ENCODE results near the gene FSTL4. TPM values are rescaled to one million over a fixed set of nuclear protein-coding genes. Genes with fewer than 3 reads are reported as not detected.

Gene FSTL4
- polyA plus RNA-seq, 1 donor (not counting 4 experiments of a cell fraction or from before 2014, with no cell fraction given): 1.7 TPM

DNA sequence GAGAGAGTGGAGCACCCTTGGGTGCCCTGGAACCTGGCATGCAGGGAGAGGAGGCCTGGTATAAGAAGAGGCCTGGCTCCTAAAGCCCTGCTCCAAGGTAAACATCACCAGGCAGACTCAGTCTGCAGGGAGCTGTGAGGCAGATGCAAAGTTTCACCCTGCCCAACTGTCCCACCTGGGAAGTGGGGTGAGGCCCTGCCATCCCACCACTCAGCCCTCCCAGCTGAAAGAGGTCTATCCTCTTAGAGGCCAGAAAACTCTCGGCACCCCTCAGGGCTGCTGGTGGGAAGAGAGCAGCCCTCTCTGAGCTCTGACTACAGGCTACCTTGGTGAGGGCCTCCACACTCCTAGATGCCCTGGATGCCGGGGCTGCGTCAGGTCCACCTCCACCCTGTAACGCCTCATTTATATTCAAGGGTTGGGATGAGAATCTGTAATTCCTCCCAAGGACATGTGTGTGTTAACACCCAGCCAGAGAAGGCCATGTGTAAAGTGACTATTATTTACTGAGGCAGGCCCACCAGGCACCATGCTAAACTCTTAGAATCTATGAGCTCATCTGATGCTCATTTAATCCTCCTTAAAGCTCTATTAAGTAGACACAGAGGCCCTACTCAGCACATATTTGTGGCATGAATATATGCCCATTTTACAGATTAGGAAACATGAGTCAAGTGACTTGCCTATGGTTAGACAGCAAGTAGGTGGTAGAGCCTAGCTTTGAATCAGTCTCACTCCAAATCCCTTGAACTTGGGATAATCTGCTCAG, 205.9 kb downstream of the FSTL4 start:
- Histone ChIP-seq H3K4me2 (ENCODE audit: control insufficient read depth, extremely low read depth, insufficient read depth, low read depth, low read length) (no peak overlapping the region), H3K27me3 (ENCODE audit: control insufficient read depth, extremely low read depth, insufficient read depth, low read length) (no peaks in the 10 kb centered on the region), H3K9ac (ENCODE audit: control insufficient read depth, extremely low read depth, insufficient read depth, low read length) (no peak overlapping the region), H3K27ac (ENCODE audit: control insufficient read depth, insufficient read depth, low read length) (no peak overlapping the region), H3K36me3 (ENCODE audit: control insufficient read depth in 2 of 2, extremely low read depth in 1 of 2, insufficient read depth in 2 of 2, low read length in 2 of 2) (no peaks in the 10 kb centered on the region), H3K4me1 (ENCODE audit: control insufficient read depth, extremely low read depth, insufficient read depth, low read length) (no peaks in the 10 kb centered on the region), H4K20me1 (ENCODE audit: control insufficient read depth, extremely low read depth, insufficient read depth, low read length) (no peaks in the 10 kb centered on the region), H3K9me1 (ENCODE audit: control insufficient read depth, extremely low read depth, insufficient read depth, low read length) (no peaks in the 10 kb centered on the region), H3K79me2 (ENCODE audit: control insufficient read depth, insufficient read depth, low read length) (no peaks in the 10 kb centered on the region), H3K4me3 (ENCODE audit: control insufficient read depth in 2 of 3, extremely low read depth in 1 of 3, insufficient read depth in 2 of 3, low read depth in 1 of 3, low read length in 3 of 3) (no peak overlapping the region), H2AFZ (ENCODE audit: control insufficient read depth, low read length) (no peak overlapping the region), H3K9me3 (ENCODE audit: control insufficient read depth, low read depth, low read length) (no peaks in the 10 kb centered on the region)
- TF ChIP-seq, protein P1, sequence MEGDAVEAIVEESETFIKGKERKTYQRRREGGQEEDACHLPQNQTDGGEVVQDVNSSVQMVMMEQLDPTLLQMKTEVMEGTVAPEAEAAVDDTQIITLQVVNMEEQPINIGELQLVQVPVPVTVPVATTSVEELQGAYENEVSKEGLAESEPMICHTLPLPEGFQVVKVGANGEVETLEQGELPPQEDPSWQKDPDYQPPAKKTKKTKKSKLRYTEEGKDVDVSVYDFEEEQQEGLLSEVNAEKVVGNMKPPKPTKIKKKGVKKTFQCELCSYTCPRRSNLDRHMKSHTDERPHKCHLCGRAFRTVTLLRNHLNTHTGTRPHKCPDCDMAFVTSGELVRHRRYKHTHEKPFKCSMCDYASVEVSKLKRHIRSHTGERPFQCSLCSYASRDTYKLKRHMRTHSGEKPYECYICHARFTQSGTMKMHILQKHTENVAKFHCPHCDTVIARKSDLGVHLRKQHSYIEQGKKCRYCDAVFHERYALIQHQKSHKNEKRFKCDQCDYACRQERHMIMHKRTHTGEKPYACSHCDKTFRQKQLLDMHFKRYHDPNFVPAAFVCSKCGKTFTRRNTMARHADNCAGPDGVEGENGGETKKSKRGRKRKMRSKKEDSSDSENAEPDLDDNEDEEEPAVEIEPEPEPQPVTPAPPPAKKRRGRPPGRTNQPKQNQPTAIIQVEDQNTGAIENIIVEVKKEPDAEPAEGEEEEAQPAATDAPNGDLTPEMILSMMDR (optimal IDR thresholded peaks at IDR 0.05 in 1 of 3, IDR thresholded peaks at IDR 0.05 in 1 of 3, conservative IDR thresholded peaks at IDR 0.05 in 1 of 3; ENCODE audit: extremely low read depth in 1 of 3, insufficient read depth in 2 of 3, low read length in 3 of 3): no peak
- no peak for TF ChIP-seq EZH2 (IDR thresholded peaks at IDR 0.05; ENCODE audit: low read length)
- peak; percentile 46 for FAIRE-seq
- DNase-seq (ENCODE audit: low read depth, low spot score): no peak
- dilution Hi-C loops (cut with MboI; ENCODE audit: extremely low pct_ligation_motif_present, low sequenced_read_pairs): no loop called here

DNA sequence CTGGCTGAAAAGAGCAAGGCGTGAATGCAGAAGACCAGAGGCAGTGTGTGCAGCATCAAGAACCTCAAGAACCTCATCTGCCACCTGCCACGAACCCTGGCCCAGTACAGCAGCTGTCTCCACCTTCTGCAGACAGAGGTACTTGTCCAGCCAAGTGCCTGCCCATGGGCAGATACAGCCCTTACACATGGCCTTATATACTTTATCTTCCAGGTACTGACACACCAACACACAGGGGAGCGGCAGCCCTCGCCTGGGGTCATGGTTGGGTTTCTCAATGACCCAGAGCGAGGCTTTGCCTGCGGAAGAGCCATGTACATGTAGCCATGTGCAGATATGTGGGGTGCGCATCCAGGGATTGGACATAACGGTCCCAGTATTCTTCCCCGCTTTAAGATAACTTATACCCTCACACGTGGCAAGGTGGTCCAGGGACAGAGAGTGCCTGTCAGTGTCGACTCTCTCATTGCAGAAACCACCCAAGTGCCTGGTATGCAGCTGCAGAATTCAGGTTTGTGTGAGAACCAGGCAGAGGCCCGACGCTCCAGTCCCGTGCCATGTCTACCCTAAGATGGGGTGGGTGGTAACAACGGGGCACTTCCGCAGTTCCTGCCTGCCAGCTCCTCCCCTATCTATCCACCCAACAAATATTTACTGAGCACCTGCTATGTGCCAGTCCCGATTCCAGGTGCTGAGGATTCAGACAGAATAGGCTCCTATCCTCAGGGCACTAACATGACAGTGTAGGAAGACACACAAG, 206.9 kb downstream of the FSTL4 start:
- Histone ChIP-seq H3K9me3 (ENCODE audit: control insufficient read depth, low read depth, low read length) (no peaks in the 10 kb centered on the region), H3K9ac (ENCODE audit: control insufficient read depth, extremely low read depth, insufficient read depth, low read length) (no peak overlapping the region), H4K20me1 (ENCODE audit: control insufficient read depth, extremely low read depth, insufficient read depth, low read length) (no peaks in the 10 kb centered on the region), H3K36me3 (ENCODE audit: control insufficient read depth in 2 of 2, extremely low read depth in 1 of 2, insufficient read depth in 2 of 2, low read length in 2 of 2) (no peaks in the 10 kb centered on the region), H2AFZ (ENCODE audit: control insufficient read depth, low read length) (no peak overlapping the region), H3K9me1 (ENCODE audit: control insufficient read depth, extremely low read depth, insufficient read depth, low read length) (no peaks in the 10 kb centered on the region), H3K27ac (ENCODE audit: control insufficient read depth, insufficient read depth, low read length) (no peak overlapping the region), H3K4me3 (ENCODE audit: control insufficient read depth in 2 of 3, extremely low read depth in 1 of 3, insufficient read depth in 2 of 3, low read depth in 1 of 3, low read length in 3 of 3) (no peak overlapping the region), H3K4me1 (ENCODE audit: control insufficient read depth, extremely low read depth, insufficient read depth, low read length) (no peaks in the 10 kb centered on the region), H3K27me3 (ENCODE audit: control insufficient read depth, extremely low read depth, insufficient read depth, low read length) (no peaks in the 10 kb centered on the region), H3K79me2 (ENCODE audit: control insufficient read depth, insufficient read depth, low read length) (no peaks in the 10 kb centered on the region), H3K4me2 (ENCODE audit: control insufficient read depth, extremely low read depth, insufficient read depth, low read depth, low read length) (no peak overlapping the region)
- FAIRE-seq (no peak), DNase-seq (ENCODE audit: low read depth, low spot score) (no peak)
- TF ChIP-seq EZH2 (IDR thresholded peaks at IDR 0.05; ENCODE audit: low read length): no peak
- dilution Hi-C loops (cut with MboI; ENCODE audit: extremely low pct_ligation_motif_present, low sequenced_read_pairs): no loop called here

Data from keratinocyte (primary cell).